HG02588 (cell line): ENCODE measurements around the gene TBX10.
"Not testable (repeated sequence)": the region's sequence is repeated elsewhere in the genome, so short reads cannot be mapped to it uniquely, and the experiment has no call there.

Experiments
- ATAC-seq: cut with Tn5 transposase; IDR thresholded peaks from one replicate; pipeline ENCODE4 v1.9.1; 2021; ENCODE audit warnings: mild to moderate bottlenecking, moderate library complexity; ENCODE audit not compliant: unreplicated experiment

The TBX10 gene

DNA sequence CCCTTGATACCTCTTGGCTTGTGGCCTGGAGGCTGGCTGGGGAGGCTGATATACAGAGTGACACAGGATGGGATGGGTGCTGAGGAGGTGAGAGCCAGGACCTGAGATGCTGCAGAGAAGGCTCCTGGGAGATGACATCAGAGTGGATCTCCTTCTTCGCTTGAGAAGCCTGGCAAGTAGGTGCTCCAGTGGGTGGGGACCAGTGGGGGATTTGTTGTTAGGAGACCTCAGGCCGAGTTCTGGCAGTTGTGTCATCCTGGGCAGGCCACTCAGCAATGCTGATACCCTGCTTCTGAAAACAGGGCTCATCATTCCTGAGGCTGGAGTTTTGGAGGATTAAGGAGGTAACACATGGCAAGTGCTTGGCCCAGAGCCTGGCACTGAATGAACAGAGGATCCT lies 34.7 kb downstream of the TBX10 start:
- no peak for ATAC-seq

DNA sequence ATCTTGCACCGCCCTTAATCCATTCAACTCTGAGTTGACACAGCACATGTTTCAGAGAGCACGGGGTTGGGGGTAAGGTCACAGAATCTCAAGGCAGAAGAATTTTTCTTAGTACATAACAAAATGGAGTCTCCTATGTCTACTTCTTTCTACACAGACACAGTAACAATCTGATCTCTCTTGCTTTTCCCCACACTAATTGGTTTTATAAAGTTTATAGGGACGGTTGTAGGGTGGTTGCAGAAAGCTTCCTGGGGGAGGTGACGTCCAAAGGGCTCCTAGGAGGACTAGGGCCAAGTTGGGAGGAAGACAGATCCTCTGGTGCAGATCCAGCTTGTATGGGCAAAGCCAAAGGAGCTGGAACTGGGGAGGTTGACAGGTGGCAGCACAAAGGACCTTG lies 35.4 kb downstream of the TBX10 start:
- not testable (repeated sequence) for ATAC-seq

DNA sequence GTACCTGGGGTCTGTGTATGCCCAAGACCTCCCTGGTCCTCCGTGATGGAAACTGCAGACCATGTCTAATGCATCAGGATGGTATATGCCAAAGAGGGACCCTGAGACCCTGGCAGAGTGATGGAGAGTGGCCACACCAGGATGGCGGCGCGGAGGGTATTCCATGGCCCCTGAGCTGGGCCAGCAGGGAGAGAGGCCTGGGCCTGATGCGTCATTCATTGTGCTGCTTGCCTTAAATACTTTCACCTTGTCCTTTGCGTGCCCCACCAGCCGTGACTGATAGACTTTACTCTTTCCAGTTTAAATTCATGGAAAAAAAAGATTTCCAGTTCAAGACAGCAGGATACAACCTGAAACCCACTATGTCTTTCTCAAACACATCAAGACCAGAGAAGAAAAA lies 38.5 kb downstream of the TBX10 start:
- no peak for ATAC-seq

DNA sequence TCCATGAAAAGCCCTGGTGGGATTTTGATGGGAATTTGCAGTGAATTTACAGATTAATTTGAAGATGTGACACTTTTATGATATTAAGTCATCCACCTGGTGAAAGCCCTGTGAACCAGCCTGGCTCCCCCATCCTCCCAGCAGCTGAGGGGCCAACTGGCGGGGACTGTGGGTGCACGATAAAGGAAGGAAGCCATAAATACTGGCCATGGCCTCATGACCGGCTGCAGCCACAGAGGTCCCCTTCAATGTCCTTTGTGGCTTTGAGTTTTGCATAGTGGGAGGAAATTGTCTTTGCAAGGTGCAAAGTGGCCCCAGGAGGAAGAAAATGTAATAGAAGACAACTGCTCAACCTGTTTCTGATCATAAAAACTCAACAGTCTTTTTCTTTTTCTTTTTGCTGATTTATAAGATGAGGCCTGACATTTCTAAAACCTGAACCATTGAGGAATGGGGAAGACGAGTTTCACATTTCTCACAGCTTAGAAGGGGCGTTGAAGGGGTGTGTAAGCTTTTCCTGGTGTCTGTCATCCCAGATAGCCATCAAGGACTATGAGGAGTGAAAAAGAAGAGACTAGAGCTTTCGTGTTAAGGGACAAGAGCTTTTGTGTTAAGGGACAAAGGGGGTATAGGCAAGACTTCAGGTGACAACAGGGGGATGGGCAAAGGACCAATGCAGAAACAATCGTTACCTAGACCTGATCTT lies 39.1 kb downstream of the TBX10 start:
- ATAC-seq = peak; percentile 62

DNA sequence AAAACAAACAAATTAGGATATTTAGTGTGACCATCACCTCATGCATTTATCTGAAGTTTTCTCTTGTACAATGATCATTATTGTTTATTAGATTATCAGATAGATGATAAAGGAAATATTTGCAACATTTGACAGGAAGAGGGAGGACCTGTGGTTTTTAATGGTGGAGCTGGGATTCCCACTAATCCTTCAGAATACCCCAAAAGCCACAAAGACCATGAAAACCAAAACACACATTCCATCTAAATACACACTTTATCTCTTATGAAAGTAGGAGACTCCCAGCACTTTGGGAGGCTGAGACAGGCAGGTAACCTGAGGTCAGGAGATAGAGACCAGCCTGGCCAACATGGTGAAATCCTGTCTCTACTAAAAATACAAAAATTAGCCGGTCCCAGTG lies 40.4 kb downstream of the TBX10 start:
- no peak for ATAC-seq

DNA sequence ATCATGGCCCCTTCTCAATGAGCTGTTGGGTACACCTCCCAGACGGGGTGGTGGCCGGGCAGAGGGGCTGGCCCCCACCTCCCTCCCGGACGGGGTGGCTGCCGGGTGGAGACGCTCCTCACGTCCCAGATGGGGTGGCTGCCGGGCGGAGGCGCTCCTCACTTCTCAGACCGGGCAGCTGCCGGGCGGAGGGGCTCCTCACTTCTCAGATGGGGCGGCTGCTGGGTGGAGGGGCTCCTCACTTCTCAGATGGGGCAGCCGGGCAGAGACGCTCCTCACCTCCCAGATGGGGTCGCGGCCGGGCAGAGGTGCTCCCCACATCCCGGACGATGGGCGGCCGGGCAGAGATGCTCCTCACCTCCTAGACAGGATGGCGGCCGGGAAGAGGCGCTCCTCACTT lies 41.6 kb downstream of the TBX10 start:
- not testable (repeated sequence) for ATAC-seq

DNA sequence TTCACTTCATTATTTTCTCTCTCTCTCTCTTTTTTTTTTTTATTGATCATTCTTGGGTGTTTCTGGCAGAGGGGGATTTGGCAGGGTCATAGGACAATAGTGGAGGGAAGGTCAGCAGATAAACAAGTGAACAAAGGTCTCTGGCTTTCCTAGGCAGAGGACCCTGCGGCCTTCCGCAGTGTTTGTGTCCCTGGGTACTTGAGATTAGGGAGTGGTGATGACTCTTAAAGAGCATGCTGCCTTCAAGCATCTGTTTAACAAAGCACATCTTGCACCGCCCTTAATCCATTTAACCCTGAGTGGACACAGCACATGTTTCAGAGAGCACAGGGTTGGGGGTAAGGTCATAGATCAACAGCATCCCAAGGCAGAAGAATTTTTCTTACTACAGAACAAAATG lies 42.1 kb downstream of the TBX10 start:
- ATAC-seq = not testable (repeated sequence)

DNA sequence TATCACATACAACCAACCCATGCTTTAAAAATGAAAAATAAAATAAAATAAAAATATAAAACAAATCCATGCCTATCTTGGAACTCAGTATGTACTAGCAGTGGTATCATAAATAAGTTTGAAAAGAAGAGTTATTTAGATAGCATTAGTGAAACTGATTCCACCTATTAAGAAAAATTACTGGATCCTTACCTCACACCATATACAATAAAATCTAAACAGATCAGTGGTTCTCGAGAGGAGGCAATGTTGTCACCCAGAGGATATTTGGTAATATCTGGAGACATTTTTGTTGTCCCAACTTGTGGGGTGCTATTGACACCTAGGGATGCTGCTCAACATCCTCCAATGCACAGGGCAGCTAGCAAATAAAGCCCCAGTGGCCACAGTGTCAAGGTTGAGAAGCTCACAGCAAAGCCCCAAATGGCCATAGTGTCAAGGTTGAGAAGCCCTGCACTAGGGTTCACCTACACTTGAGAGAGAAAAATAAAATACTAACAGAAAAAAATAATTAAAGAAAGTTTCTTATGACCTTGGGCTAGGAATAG lies 42.7 kb downstream of the TBX10 start:
- ATAC-seq = no peak

DNA sequence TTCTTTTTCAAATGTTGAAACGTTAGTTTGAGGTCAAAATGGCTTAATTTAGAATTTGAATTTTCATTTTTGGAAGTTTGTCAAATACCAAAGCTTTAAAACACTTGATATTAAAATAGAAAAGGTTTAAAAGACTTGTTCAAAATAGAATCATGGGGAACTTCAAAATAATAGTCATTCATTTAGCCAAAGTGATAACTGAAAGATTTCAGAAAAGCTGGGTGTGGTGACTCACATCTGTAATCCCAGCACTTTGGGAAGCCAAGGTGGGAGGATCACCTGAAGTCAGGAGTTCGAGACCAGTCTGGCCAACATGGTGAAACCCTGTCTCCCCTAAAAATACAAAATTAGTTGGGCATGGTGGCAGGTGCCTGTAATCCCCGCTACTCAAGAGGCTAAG lies 45.1 kb downstream of the TBX10 start:
- ATAC-seq = no peak

DNA sequence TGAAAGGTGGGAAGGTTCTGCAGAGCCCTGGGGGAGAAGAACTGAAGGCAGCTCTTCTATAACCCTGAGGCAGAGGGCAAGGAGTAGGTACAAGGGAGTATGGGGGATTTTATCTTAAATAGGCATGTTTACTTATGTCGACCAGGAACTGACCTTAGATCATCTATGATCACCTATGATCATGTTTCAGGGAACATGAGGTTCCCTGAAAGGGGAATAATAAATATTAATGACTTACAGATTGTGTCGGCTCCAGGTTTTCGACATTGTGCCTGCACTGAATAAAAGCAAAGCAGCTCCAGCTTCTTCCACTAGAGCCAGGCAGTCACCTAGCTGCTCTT lies 46.0 kb downstream of the TBX10 start:
- ATAC-seq = no peak

DNA sequence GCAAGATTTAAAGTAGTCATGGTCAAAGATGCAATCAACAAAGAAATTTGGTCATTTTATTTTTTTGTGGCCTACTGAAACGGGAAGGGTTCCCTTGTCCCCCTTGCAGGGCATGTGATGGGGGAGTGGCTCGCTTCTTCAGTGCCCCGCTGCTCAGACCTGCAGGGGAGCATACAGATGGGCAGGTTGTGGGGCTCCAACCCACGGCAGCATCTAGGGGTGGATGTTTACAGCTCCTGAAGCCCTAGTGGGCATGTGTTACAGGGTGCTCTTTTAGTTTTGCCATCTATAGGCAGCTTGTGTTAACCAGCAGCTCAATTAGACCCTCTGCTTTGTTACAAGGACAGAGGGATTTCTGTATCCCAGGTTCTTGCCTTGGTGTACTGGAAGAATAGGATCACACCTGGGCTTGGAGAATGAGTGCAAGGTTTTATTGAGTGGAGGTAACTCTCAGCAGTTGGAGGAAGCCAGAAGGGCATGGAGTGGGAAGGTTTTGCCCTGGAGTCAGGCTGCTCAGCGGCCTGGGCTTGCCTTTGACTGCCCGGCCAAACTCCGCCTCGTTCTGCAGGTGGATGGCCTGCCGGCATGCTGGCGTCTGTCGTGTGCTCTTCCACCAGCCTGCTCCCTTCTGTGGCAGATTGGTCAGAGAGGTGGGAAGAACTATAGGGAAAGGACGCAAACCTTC lies 46.5 kb downstream of the TBX10 start:
- no peak for ATAC-seq

DNA sequence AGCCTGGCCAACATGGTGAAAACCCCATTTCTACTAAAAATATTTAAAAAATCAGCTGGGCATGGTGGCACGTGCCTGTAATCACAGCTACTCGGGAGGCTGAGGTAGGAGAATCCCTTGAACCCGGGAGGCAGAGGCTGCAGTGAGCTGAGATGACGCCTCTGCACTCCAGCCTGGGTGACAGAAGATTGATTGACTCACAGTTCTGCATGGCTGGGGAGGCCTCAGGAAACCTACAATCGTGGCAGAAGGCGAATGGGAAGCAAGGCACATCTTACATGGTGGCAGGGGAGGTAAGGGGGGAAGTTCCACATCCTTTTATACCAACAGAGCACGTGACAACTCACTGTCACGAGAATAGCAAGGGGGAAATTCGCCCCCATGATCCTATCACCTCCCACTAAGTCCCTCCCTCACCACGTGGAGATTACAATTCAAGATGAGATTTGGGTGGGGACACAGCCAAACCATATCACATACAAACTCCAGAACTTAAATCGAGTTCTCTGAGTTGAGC lies 50.6 kb downstream of the TBX10 start:
- not testable (repeated sequence) for ATAC-seq

DNA sequence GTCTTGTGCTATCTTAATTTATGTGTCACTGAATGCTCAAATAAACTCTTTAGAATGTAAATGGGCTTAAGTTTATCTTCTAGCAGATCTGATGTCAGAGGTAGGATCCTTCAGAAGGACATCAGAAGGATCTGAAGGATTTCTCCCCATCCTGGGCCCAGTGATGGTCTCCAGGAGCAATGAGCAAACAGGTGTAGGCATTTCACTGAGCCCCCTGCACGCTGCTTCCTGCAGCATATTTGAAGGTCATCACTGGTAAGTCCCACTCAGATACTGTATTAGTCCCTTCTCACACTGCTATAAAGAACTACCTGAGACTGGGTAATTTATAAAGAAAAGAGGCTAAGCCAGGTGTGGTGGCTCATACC lies 51.4 kb downstream of the TBX10 start:
- ATAC-seq = no peak

DNA sequence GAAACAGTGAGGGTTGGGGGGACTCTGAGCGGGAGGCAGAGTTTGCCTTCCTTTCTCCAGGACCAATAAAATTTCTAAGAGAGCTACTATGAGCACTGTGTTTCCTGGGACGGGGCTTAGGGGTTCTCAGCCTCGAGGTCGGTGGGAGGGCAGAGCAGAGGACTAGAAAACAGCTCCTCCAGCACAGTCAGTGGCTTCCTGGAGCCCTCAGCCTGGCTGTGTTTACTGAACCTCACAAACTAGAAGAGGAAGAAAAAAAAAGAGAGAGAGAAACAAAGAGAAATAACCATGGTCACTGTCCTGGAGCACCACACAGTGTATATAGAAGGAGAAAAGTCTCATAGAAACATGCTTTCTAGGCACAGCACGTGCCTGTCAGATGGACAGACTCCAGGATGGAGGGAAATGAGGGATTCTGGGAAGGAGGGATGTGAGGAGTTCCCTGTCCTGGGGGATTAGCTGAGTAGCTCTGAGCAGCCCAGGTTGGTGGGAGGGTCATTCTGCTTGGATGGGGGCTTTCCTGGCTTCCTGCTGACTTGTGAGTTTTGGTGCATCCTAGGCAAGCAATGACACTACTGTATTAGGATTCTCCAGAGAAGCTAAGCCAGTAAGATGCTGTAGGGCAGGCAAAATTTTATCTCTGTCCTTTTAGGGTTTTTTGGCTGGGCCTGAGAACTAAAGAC lies 52.9 kb downstream of the TBX10 start:
- no peak for ATAC-seq

DNA sequence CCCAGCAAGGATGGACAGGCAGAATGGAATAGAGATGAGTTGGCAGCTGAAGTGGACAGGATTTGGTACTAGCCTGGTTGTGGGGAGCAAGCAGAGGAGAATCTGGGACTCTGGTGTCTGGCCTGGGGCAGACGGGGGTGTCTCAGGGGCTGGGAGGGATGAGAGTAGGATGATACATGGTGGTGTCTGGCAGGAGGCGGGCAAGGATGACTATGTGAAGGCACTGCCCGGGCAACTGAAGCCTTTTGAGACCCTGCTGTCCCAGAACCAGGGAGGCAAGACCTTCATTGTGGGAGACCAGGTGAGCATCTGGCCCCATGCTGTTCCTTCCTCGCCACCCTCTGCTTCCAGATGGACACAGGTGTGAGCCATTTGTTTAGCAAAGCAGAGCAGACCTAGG lies 53.7 kb downstream of the TBX10 start:
- no peak for ATAC-seq

DNA sequence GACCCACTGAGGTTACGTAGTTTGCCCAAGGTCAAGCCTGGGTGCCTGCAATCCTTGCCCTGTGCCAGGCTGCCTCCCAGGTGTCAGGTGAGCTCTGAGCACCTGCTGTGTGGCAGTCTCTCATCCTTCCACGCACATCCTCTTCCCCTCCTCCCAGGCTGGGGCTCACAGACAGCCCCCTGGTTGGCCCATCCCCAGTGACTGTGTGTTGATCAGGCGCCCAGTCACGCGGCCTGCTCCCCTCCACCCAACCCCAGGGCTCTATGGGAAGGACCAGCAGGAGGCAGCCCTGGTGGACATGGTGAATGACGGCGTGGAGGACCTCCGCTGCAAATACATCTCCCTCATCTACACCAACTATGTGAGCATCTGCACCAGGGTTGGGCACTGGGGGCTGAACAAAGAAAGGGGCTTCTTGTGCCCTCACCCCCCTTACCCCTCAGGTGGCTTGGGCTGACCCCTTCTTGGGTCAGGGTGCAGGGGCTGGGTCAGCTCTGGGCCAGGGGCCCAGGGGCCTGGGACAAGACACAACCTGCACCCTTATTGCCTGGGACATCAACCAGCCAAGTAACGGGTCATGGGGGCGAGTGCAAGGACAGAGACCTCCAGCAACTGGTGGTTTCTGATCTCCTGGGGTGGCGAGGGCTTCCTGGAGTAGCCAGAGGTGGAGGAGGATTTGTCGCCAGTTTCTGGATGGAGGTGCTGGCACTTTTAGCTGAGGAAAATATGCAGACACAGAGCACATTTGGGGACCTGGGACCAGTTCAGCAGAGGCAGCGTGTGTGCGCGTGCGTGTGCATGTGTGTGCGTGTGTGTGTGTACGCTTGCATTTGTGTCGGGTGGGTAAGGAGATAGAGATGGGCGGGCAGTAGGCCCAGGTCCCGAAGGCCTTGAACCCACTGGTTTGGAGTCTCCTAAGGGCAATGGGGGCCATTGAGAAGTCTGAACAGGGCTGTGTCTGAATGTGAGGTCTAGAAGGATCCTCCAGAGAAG lies 54.4 kb downstream of the TBX10 start:
- no peak for ATAC-seq

DNA sequence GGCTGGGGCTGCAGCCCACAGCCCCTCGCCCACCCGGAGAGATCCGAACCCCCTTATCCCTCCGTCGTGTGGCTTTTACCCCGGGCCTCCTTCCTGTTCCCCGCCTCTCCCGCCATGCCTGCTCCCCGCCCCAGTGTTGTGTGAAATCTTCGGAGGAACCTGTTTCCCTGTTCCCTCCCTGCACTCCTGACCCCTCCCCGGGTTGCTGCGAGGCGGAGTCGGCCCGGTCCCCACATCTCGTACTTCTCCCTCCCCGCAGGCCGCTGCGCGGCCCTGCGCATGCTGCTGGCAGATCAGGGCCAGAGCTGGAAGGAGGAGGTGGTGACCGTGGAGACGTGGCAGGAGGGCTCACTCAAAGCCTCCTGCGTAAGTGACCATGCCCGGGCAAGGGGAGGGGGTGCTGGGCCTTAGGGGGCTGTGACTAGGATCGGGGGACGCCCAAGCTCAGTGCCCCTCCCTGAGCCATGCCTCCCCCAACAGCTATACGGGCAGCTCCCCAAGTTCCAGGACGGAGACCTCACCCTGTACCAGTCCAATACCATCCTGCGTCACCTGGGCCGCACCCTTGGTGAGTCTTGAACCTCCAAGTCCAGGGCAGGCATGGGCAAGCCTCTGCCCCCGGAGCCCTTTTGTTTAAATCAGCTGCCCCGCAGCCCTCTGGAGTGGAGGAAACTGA lies 55.2 kb downstream of the TBX10 start:
- no peak for ATAC-seq

DNA sequence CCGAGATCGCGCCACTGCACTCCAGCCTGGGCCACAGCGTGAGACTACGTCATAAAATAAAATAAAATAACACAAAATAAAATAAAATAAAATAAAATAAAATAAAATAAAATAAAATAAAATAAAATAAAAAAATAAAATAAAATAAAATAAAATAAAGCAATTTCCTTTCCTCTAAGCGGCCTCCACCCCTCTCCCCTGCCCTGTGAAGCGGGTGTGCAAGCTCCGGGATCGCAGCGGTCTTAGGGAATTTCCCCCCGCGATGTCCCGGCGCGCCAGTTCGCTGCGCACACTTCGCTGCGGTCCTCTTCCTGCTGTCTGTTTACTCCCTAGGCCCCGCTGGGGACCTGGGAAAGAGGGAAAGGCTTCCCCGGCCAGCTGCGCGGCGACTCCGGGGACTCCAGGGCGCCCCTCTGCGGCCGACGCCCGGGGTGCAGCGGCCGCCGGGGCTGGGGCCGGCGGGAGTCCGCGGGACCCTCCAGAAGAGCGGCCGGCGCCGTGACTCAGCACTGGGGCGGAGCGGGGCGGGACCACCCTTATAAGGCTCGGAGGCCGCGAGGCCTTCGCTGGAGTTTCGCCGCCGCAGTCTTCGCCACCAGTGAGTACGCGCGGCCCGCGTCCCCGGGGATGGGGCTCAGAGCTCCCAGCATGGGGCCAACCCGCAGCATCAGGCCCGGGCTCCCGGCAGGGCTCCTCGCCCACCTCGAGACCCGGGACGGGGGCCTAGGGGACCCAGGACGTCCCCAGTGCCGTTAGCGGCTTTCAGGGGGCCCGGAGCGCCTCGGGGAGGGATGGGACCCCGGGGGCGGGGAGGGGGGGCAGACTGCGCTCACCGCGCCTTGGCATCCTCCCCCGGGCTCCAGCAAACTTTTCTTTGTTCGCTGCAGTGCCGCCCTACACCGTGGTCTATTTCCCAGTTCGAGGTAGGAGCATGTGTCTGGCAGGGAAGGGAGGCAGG lies 56.0 kb downstream of the TBX10 start, which contains the start of gene GSTP1:
GSTP1 (plus strand) TSS at position 566 of the 958 bp plus-strand sequence; CDS start at position 598, 32 bp downstream.
- ATAC-seq = peak; percentile 57

DNA sequence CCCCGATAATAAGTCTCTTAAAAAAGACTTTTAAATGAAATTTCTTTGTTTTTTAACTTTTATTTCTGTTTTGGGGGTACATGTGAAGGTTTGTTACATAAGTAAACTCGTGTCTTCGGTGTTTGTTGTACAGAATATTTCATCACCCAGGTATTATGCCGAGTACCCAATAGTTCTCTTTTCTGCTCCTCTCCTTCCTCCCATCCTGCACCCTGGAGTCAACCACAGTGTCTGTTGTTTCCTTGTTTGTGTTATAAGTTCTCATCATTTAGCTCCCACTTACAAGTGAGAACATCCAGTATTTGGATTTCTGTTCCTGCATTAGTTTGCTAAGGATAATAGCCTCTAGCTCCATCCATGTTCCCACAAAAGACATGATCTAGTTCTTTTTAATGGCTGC lies 57.6 kb downstream of the TBX10 start:
- no peak for ATAC-seq
